HCEC 1CT (cell line): Measurements from ENCODE around the gene SSPN.

ENCODE experiments used
- DNase-seq: peaks from one replicate; pipeline ENCODE4 v3.0.0-alpha.2; 2017

SSPN gene

GRCh38 chr12:26195250-26195640, at the start of gene SSPN:
SSPN (plus strand) TSS chr12:26195573; CDS start chr12:26195673, 100 bp downstream.
- DNase-seq, result peak; percentile 37

- DNase-seq, result no peak
Observed at GRCh38 chr12:26148291-26148690, 47.1 kb upstream of the SSPN start.

GRCh38 chr12:26149968-26150500, 45.3 kb upstream of the SSPN start:
- no peak for DNase-seq

- peak; percentile 66 for DNase-seq
Observed at GRCh38 chr12:26150736-26151450, 44.5 kb upstream of the SSPN start.

- peak; percentile 28 for DNase-seq
Observed at GRCh38 chr12:26152507-26153102, 42.8 kb upstream of the SSPN start.

GRCh38 chr12:26153421-26154154, 41.8 kb upstream of the SSPN start:
- DNase-seq, result peak; percentile 100

- DNase-seq, result no peak
Observed at GRCh38 chr12:26156201-26156871, 39.0 kb upstream of the SSPN start.

- DNase-seq, result no peak
Observed at GRCh38 chr12:26157001-26157400, 38.4 kb upstream of the SSPN start.

- no peak for DNase-seq
Observed at GRCh38 chr12:26158078-26158764, 37.2 kb upstream of the SSPN start.

GRCh38 chr12:26162174-26162573, 33.2 kb upstream of the SSPN start:
- DNase-seq, result no peak

GRCh38 chr12:26162905-26163304, 32.5 kb upstream of the SSPN start:
- no peak for DNase-seq

GRCh38 chr12:26164118-26164517, 31.3 kb upstream of the SSPN start:
- no peak for DNase-seq

- no peak for DNase-seq
Observed at GRCh38 chr12:26172013-26172412, 23.4 kb upstream of the SSPN start.

GRCh38 chr12:26172539-26172938, 22.8 kb upstream of the SSPN start:
- no peak for DNase-seq

- DNase-seq, result no peak
Observed at GRCh38 chr12:26172946-26173552, 22.3 kb upstream of the SSPN start.

GRCh38 chr12:26176725-26177124, 18.6 kb upstream of the SSPN start:
- no peak for DNase-seq

GRCh38 chr12:26177283-26177682, 18.1 kb upstream of the SSPN start:
- DNase-seq, result no peak

GRCh38 chr12:26179826-26180225, 15.5 kb upstream of the SSPN start:
- no peak for DNase-seq

- DNase-seq, result no peak
Observed at GRCh38 chr12:26182377-26182776, 13.0 kb upstream of the SSPN start.

GRCh38 chr12:26185532-26186320, 9.6 kb upstream of the SSPN start:
- DNase-seq, result no peak
